ENCODE measurements around the gene PTPRN2.

- TF ChIP-seq CTCF (IDR thresholded peaks at IDR 0.05) (no peak), RAD21 (IDR thresholded peaks at IDR 0.05; ENCODE audit: low read length) (no peak), POLR2AphosphoS5 (IDR thresholded peaks at IDR 0.05; ENCODE audit: low read depth, low read length) (no peak), RFX5 (IDR thresholded peaks at IDR 0.05; ENCODE audit: low read length) (no peak), TAF1 (IDR thresholded peaks at IDR 0.05; ENCODE audit: borderline replicate concordance, low read depth, low read length) (no peak), EP300 (IDR thresholded peaks at IDR 0.05; ENCODE audit: borderline replicate concordance in 1 of 2, low read depth in 1 of 2, low read length in 1 of 2) (no peak), EZH2phosphoT487 (IDR thresholded peaks at IDR 0.05; ENCODE audit: borderline replicate concordance, low read depth) (no peak), RCOR1 (IDR thresholded peaks at IDR 0.05; ENCODE audit: low read length) (no peak), USF2 (IDR thresholded peaks at IDR 0.05; ENCODE audit: borderline replicate concordance, low read depth, low read length) (no peak), SMC3 (IDR thresholded peaks at IDR 0.05; ENCODE audit: low read depth, low read length) (no peak), TCF12 (IDR thresholded peaks at IDR 0.05) (no peak)
Measured at GRCh38 chr7:158068853-158069252, 518.8 kb downstream of the PTPRN2 start.
